Lower lobe of right lung (tissue), 2 donors: Measurements from ENCODE around the gene ELMO2. TPM values are rescaled to one million over a fixed set of nuclear protein-coding genes. Genes with fewer than 3 reads are reported as not detected.

Source experiments
- ATAC-seq, 2 donors: fragments of 200-7000 bp; cut with Tn5 transposase; one replicate each; pipeline ENCODE4 v1.9.1; 2020 to 2022; ENCODE audit warnings: mild to moderate bottlenecking in 2 of 2, moderate library complexity in 2 of 2
- DNase-seq: peaks from one replicate; pipeline ENCODE4 v3.0.0-alpha.2; 2020
- H3K27ac ChIP-seq: fragments of 200-600 bp; one replicate; pipeline ENCODE4 v1.8.0; 2022
- H3K27me3 ChIP-seq: fragments of 200-600 bp; one replicate; pipeline ENCODE4 v1.8.0; 2022; ENCODE audit warnings: low read depth
- H3K36me3 ChIP-seq: fragments of 200-600 bp; one replicate; pipeline ENCODE4 v1.8.0; 2022; ENCODE audit warnings: mild to moderate bottlenecking
- H3K4me1 ChIP-seq: fragments of 200-600 bp; one replicate; pipeline ENCODE4 v1.8.0; 2022
- H3K4me3 ChIP-seq: fragments of 200-600 bp; one replicate; pipeline ENCODE4 v1.8.0; 2022; ENCODE audit warnings: mild to moderate bottlenecking
- H3K9me3 ChIP-seq: fragments of 200-600 bp; one replicate; pipeline ENCODE4 v1.8.0; 2022
- intact Hi-C: fragments of 100-400 bp; cut with DNase I; formaldehyde crosslinking; loops from one replicate; pipeline ENCODE4 v1.11.0; 2022
- total RNA-seq: library from RNA; stranded (reverse); fragmentation: NEBNext Ultra II Directional; extraction: Animal tissue kit (Norgen Biotek cat#: 25700); gene quantifications from one replicate; pipeline ENCODE4 v1.2.1, GENCODE V29; 2021
- TF ChIP-seq, protein P1 (sequence below): fragments of 200-600 bp; IDR thresholded peaks from one replicate; pipeline ENCODE4 v1.8.0; 2022; ENCODE audit warnings: antibody characterized with exemption, mild to moderate bottlenecking
- donor health status: DM: no; HTN: yes; CAD: no; lungs with severe emphysema.

Gene ELMO2
- total RNA-seq, 1 donor from 2014 or later: 61.9 TPM

DNA sequence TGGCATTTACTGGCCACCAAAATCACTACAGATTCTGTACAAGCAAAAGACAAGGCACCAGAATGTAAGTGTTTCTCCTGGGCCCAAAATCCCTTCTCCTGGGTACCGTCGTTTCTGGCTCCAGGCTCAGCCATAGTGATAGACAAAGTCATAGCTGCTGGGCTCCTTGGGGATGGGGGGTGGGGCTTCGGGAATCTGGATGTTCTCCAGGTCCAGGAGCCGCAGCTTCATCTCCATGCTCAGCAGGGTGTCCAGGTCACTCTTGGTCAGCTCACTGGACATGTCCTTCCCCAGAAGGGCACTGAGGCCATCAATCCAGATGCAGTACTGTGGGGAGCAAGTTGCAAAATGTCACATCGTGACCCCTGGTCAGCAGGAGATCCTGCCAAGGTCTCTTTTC, 39.2 kb downstream of the ELMO2 start:
- no peak for DNase-seq
- Histone ChIP-seq H3K27me3 (no peaks in the 10 kb centered on the region), H3K27ac (no peak overlapping the region), H3K4me1 (peaks cover 23% of the 10 kb centered on the region), H3K9me3 (no peaks in the 10 kb centered on the region), H3K36me3 (peaks cover 70% of the 10 kb centered on the region), H3K4me3 (no peak overlapping the region)
- TF ChIP-seq, protein P1, sequence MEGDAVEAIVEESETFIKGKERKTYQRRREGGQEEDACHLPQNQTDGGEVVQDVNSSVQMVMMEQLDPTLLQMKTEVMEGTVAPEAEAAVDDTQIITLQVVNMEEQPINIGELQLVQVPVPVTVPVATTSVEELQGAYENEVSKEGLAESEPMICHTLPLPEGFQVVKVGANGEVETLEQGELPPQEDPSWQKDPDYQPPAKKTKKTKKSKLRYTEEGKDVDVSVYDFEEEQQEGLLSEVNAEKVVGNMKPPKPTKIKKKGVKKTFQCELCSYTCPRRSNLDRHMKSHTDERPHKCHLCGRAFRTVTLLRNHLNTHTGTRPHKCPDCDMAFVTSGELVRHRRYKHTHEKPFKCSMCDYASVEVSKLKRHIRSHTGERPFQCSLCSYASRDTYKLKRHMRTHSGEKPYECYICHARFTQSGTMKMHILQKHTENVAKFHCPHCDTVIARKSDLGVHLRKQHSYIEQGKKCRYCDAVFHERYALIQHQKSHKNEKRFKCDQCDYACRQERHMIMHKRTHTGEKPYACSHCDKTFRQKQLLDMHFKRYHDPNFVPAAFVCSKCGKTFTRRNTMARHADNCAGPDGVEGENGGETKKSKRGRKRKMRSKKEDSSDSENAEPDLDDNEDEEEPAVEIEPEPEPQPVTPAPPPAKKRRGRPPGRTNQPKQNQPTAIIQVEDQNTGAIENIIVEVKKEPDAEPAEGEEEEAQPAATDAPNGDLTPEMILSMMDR: no peak
- no peak for ATAC-seq
- intact Hi-C loops: no loop called here

DNA sequence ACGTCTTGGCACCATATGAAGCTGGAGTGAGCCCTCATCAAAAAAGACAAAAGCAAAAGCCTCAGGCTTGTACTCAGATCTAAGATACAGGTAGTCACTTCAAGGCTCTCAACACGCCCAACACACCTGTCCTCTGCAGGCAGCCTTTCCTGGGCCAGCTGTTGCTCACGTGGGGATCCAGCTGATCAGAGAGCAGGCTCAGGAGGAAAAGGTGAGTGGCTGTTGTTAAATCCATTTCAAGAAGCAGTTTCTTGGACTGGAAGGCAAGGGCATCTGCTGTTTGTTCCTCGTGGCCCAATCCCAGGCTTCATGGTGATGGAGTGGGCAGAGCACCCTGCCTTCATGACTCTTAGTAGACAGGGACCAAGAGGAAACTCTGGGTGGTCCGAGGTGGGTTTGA, 39.6 kb downstream of the ELMO2 start:
- ATAC-seq (no peak), DNase-seq (no peak)
- Histone ChIP-seq H3K36me3 (peaks cover 66% of the 10 kb centered on the region), H3K27me3 (no peaks in the 10 kb centered on the region), H3K4me1 (peaks cover 28% of the 10 kb centered on the region), H3K9me3 (no peaks in the 10 kb centered on the region), H3K4me3 (no peak overlapping the region), H3K27ac (no peak overlapping the region)
- intact Hi-C loops: no loop called here
- TF ChIP-seq, protein P1: no peak

- intact Hi-C loops: no loop called here
- no peaks in the 10 kb centered on the region for H3K9me3 ChIP-seq
- H3K4me1 ChIP-seq: peaks cover 39% of the 10 kb centered on the region
- ATAC-seq (no peak), DNase-seq (no peak)
- peak overlapping the region; percentile 99 for H3K4me3 ChIP-seq
- TF ChIP-seq, protein P1: no peak
- H3K27ac ChIP-seq: no peak overlapping the region
- H3K27me3 ChIP-seq: no peaks in the 10 kb centered on the region
- H3K36me3 ChIP-seq: peaks cover 58% of the 10 kb centered on the region
These were observed 40.8 kb downstream of the ELMO2 start for GRCh38 chr20:46365487-46366220.

DNA sequence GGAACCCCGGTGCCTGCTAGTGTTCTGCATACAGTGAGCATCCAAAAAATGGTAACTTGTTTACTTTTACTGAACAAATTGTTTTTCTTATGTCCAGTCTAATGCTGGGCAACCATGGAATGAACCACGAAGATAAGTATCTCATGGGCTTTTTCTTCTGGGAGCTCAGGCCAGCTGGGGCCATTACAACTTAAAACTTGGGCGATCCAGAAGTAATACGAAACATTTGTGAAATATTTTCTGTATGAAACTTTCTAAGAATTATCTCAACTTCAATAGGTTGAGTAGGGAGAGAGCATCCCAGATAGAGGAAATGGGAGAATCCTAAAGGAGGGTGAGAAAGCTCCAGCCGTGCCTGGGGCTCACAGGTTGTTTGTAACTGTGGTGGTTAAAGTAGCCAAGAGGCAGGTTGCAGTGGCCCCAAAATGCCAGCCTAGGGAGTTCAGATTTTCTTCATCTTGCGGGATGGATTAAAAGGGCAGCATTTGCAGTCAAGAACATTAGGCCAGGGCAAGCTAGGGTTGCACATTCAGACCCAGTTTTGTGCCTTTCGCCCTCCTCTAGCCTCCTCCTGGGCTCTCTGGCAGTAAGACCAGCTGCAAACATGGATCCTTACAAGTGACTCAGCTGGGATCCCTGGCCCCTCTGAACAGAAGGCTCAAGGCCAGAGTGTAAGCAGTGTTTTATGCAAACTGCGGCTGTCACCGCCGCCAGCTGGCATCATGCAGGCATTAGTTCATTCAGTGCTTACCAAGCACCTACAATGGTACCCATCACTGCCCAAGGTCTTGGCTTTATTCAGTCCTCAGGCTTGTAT, 41.5 kb downstream of the ELMO2 start:
- TF ChIP-seq, protein P1: no peak
- Histone ChIP-seq H3K27me3 (no peaks in the 10 kb centered on the region), H3K27ac (peak overlapping the region; percentile 99), H3K36me3 (peaks cover 51% of the 10 kb centered on the region), H3K4me3 (peak overlapping the region; percentile 99), H3K4me1 (peaks cover 40% of the 10 kb centered on the region), H3K9me3 (no peaks in the 10 kb centered on the region)
- DNase-seq (no peak), ATAC-seq (no peak)
- intact Hi-C loops: no loop called here

DNA sequence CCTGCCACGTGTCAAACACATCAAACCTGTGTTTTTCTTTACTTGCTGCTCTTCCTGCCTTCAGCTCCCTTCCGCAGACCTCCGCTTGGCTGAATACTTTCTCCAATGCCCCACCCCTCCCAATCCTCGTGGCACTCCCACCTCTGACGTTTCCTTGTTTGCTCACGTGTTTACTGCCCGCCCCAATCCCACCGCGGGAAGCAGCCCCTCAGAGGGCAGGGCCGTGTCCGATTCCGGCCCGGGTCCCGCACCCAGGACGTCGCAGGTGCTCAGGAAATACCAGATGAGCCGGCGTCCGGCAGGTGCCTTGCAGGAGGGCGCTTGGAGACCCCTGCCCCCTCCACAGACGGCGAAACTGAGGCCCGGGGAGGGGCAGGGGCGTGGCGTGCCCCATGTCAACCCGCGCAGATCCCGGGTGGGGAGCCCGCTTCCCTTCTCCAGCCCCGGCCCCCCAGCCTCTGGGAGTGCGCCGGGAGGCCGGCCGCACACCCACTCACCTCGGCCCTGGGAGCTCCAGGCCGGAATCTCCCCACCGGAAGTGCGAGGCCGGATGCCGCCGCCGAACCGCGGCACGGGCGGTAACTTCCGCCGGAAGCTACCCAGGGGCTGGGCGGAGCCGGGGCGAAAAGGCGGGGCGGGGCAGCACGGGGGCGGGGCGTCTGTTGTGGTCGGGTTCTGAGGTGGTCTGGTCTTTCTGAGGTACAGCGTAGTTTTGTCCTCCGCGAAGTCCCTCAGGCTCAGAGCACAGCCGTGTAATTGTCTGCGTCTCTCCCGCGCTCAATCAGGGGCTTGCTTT, 42.3 kb downstream of the ELMO2 start:
- Histone ChIP-seq H3K36me3 (peaks cover 53% of the 10 kb centered on the region), H3K4me3 (peak overlapping the region; percentile 99), H3K27me3 (no peaks in the 10 kb centered on the region), H3K27ac (peak overlapping the region; percentile 99), H3K9me3 (no peaks in the 10 kb centered on the region), H3K4me1 (peaks cover 40% of the 10 kb centered on the region)
- TF ChIP-seq, protein P1: no peak
- ATAC-seq (peak; percentile 97 to 98), DNase-seq (peak; percentile 89)
- intact Hi-C loops: no loop called here
